ENCODE results near the gene MFF. TPM values are rescaled to one million over a fixed set of nuclear protein-coding genes. Genes with fewer than 3 reads are reported as not detected.

The MFF gene
- total and polyA plus RNA-seq, 9 donors, result 56.3 to 71.5 (median 66.7) TPM

GRCh38 chr2:227324642-227324994 lies 433 bp upstream of the MFF start:
- DNase-seq, result no peak
- Histone ChIP-seq H3K4me3 (ENCODE audit: low read length) (peak overlapping the region; percentile 78), H3K36me3 (ENCODE audit: control insufficient read depth, insufficient read depth, low read length) (no peaks in the 10 kb centered on the region), H3K27me3 (ENCODE audit: control insufficient read depth, insufficient read depth, low read length) (no peaks in the 10 kb centered on the region), H3K4me1 (ENCODE audit: control insufficient read depth, insufficient read depth, low read length) (peaks cover 5% of the 10 kb centered on the region), H3K9me3 (replicated peaks; ENCODE audit: control insufficient read depth, low read depth, low read length) (no peaks in the 10 kb centered on the region), H3K27ac (ENCODE audit: low read length) (peak overlapping the region; percentile 60)
- WGBS (ENCODE audit: insufficient coverage), result no CpG with 5 or more reads among the region's 6 CpGs

- H3K4me1 ChIP-seq (ENCODE audit: control insufficient read depth, insufficient read depth, low read length), result peaks cover 5% of the 10 kb centered on the region
- peak overlapping the region; percentile 78 for H3K4me3 ChIP-seq (ENCODE audit: low read length)
- H3K9me3 ChIP-seq (replicated peaks; ENCODE audit: control insufficient read depth, low read depth, low read length), result no peaks in the 10 kb centered on the region
- no peaks in the 10 kb centered on the region for H3K27me3 ChIP-seq (ENCODE audit: control insufficient read depth, insufficient read depth, low read length)
- H3K36me3 ChIP-seq (ENCODE audit: control insufficient read depth, insufficient read depth, low read length), result no peaks in the 10 kb centered on the region
- H3K27ac ChIP-seq (ENCODE audit: low read length), result peak overlapping the region; percentile 81
- peak; percentile 56 for DNase-seq
- WGBS (ENCODE audit: insufficient coverage), result 0% methylated on average over 8 of the region's 13 CpGs
Measured at GRCh38 chr2:227325839-227326195, 766 bp downstream of the MFF start.

- no peaks in the 10 kb centered on the region for H3K36me3 ChIP-seq (ENCODE audit: control insufficient read depth, insufficient read depth, low read length)
- no peak for DNase-seq
- H3K27ac ChIP-seq (ENCODE audit: low read length), result no peak overlapping the region
- WGBS (ENCODE audit: insufficient coverage), result 85% methylated on average over 3 of the region's 6 CpGs
- no peak overlapping the region for H3K4me3 ChIP-seq (ENCODE audit: low read length)
- H3K27me3 ChIP-seq (ENCODE audit: control insufficient read depth, insufficient read depth, low read length), result no peaks in the 10 kb centered on the region
- H3K4me1 ChIP-seq (ENCODE audit: control insufficient read depth, insufficient read depth, low read length), result peaks cover 5% of the 10 kb centered on the region
- no peaks in the 10 kb centered on the region for H3K9me3 ChIP-seq (replicated peaks; ENCODE audit: control insufficient read depth, low read depth, low read length)
Measured at GRCh38 chr2:227326783-227327182, 1.7 kb downstream of the MFF start.

- H3K36me3 ChIP-seq (ENCODE audit: control insufficient read depth, insufficient read depth, low read length), result peaks cover 30% of the 10 kb centered on the region
- H3K27ac ChIP-seq (ENCODE audit: low read length), result no peak overlapping the region
- H3K4me1 ChIP-seq (ENCODE audit: control insufficient read depth, insufficient read depth, low read length), result no peaks in the 10 kb centered on the region
- H3K4me3 ChIP-seq (ENCODE audit: low read length), result no peak overlapping the region
- H3K27me3 ChIP-seq (ENCODE audit: control insufficient read depth, insufficient read depth, low read length), result no peaks in the 10 kb centered on the region
- no CpG with 5 or more reads among the region's 1 CpG for WGBS (ENCODE audit: insufficient coverage)
- no peak for DNase-seq
- H3K9me3 ChIP-seq (replicated peaks; ENCODE audit: control insufficient read depth, low read depth, low read length), result no peaks in the 10 kb centered on the region
Measured at GRCh38 chr2:227335713-227336112, 10.7 kb downstream of the MFF start.

GRCh38 chr2:227337442-227337841 lies 12.4 kb downstream of the MFF start:
- whole genome bisulfite sequencing (ENCODE audit: insufficient coverage), result 100% methylated on average over 1 of the region's 2 CpGs
- Histone ChIP-seq H3K27me3 (ENCODE audit: control insufficient read depth, insufficient read depth, low read length) (no peaks in the 10 kb centered on the region), H3K36me3 (ENCODE audit: control insufficient read depth, insufficient read depth, low read length) (peaks cover 30% of the 10 kb centered on the region)

GRCh38 chr2:227339098-227339599 lies 14.1 kb downstream of the MFF start:
- Histone ChIP-seq H3K4me1 (ENCODE audit: control insufficient read depth, insufficient read depth, low read length) (no peaks in the 10 kb centered on the region), H3K27ac (ENCODE audit: low read length) (no peak overlapping the region), H3K36me3 (ENCODE audit: control insufficient read depth, insufficient read depth, low read length) (peaks cover 29% of the 10 kb centered on the region), H3K9me3 (replicated peaks; ENCODE audit: control insufficient read depth, low read depth, low read length) (no peaks in the 10 kb centered on the region), H3K4me3 (ENCODE audit: low read length) (no peak overlapping the region), H3K27me3 (ENCODE audit: control insufficient read depth, insufficient read depth, low read length) (no peaks in the 10 kb centered on the region)
- no peak for DNase-seq
- 100% methylated on average over 1 of the region's 2 CpGs for WGBS (ENCODE audit: insufficient coverage)

More at GRCh38 chr2:227337442-227337841, 12.4 kb downstream of the MFF start:
- H3K27ac ChIP-seq (ENCODE audit: low read length), result no peak overlapping the region
- H3K4me3 ChIP-seq (ENCODE audit: low read length), result no peak overlapping the region
- no peaks in the 10 kb centered on the region for H3K9me3 ChIP-seq (replicated peaks; ENCODE audit: control insufficient read depth, low read depth, low read length)
- H3K4me1 ChIP-seq (ENCODE audit: control insufficient read depth, insufficient read depth, low read length), result no peaks in the 10 kb centered on the region
- no peak for DNase-seq

GRCh38 chr2:227340106-227340505 lies 15.1 kb downstream of the MFF start:
- no peak for DNase-seq
- H3K4me3 ChIP-seq (ENCODE audit: low read length), result no peak overlapping the region
- H3K4me1 ChIP-seq (ENCODE audit: control insufficient read depth, insufficient read depth, low read length), result no peaks in the 10 kb centered on the region
- WGBS (ENCODE audit: insufficient coverage), result no CpG with 5 or more reads among the region's 6 CpGs
- no peaks in the 10 kb centered on the region for H3K9me3 ChIP-seq (replicated peaks; ENCODE audit: control insufficient read depth, low read depth, low read length)
- peaks cover 21% of the 10 kb centered on the region for H3K36me3 ChIP-seq (ENCODE audit: control insufficient read depth, insufficient read depth, low read length)
- H3K27ac ChIP-seq (ENCODE audit: low read length), result no peak overlapping the region
- H3K27me3 ChIP-seq (ENCODE audit: control insufficient read depth, insufficient read depth, low read length), result no peaks in the 10 kb centered on the region

GRCh38 chr2:227341553-227341952 lies 16.5 kb downstream of the MFF start:
- no peaks in the 10 kb centered on the region for H3K4me1 ChIP-seq (ENCODE audit: control insufficient read depth, insufficient read depth, low read length)

GRCh38 chr2:227344231-227344630 lies 19.2 kb downstream of the MFF start:
- WGBS (ENCODE audit: insufficient coverage), result no CpG with 5 or more reads among the region's 2 CpGs
- Histone ChIP-seq H3K4me3 (ENCODE audit: low read length) (no peak overlapping the region), H3K36me3 (ENCODE audit: control insufficient read depth, insufficient read depth, low read length) (peaks cover 12% of the 10 kb centered on the region), H3K4me1 (ENCODE audit: control insufficient read depth, insufficient read depth, low read length) (no peaks in the 10 kb centered on the region), H3K27me3 (ENCODE audit: control insufficient read depth, insufficient read depth, low read length) (no peaks in the 10 kb centered on the region), H3K27ac (ENCODE audit: low read length) (no peak overlapping the region), H3K9me3 (replicated peaks; ENCODE audit: control insufficient read depth, low read depth, low read length) (no peaks in the 10 kb centered on the region)
- DNase-seq, result no peak

More at GRCh38 chr2:227341553-227341952, 16.5 kb downstream of the MFF start:
- no CpG with 5 or more reads among the region's 2 CpGs for whole genome bisulfite sequencing (ENCODE audit: insufficient coverage)
- H3K27me3 ChIP-seq (ENCODE audit: control insufficient read depth, insufficient read depth, low read length), result no peaks in the 10 kb centered on the region
- H3K4me3 ChIP-seq (ENCODE audit: low read length), result no peak overlapping the region
- DNase-seq, result no peak
- no peak overlapping the region for H3K27ac ChIP-seq (ENCODE audit: low read length)
- peaks cover 13% of the 10 kb centered on the region for H3K36me3 ChIP-seq (ENCODE audit: control insufficient read depth, insufficient read depth, low read length)
- H3K9me3 ChIP-seq (replicated peaks; ENCODE audit: control insufficient read depth, low read depth, low read length), result no peaks in the 10 kb centered on the region

GRCh38 chr2:227347117-227347516 lies 22.1 kb downstream of the MFF start:
- H3K27ac ChIP-seq (ENCODE audit: low read length), result no peak overlapping the region
- no peaks in the 10 kb centered on the region for H3K4me1 ChIP-seq (ENCODE audit: control insufficient read depth, insufficient read depth, low read length)
- no peak overlapping the region for H3K4me3 ChIP-seq (ENCODE audit: low read length)
- peaks cover 6% of the 10 kb centered on the region for H3K36me3 ChIP-seq (ENCODE audit: control insufficient read depth, insufficient read depth, low read length)
- DNase-seq, result no peak
- H3K27me3 ChIP-seq (ENCODE audit: control insufficient read depth, insufficient read depth, low read length), result no peaks in the 10 kb centered on the region
- WGBS (ENCODE audit: insufficient coverage), result 80% methylated on average over 1 of the region's 7 CpGs
- no peaks in the 10 kb centered on the region for H3K9me3 ChIP-seq (replicated peaks; ENCODE audit: control insufficient read depth, low read depth, low read length)

GRCh38 chr2:227348324-227348723 lies 23.3 kb downstream of the MFF start:
- peaks cover 9% of the 10 kb centered on the region for H3K36me3 ChIP-seq (ENCODE audit: control insufficient read depth, insufficient read depth, low read length)
- H3K4me3 ChIP-seq (ENCODE audit: low read length), result no peak overlapping the region
- no peaks in the 10 kb centered on the region for H3K9me3 ChIP-seq (replicated peaks; ENCODE audit: control insufficient read depth, low read depth, low read length)
- H3K27me3 ChIP-seq (ENCODE audit: control insufficient read depth, insufficient read depth, low read length), result no peaks in the 10 kb centered on the region
- H3K27ac ChIP-seq (ENCODE audit: low read length), result no peak overlapping the region
- WGBS (ENCODE audit: insufficient coverage), result 100% methylated on average over 1 of the region's 2 CpGs
- no peaks in the 10 kb centered on the region for H3K4me1 ChIP-seq (ENCODE audit: control insufficient read depth, insufficient read depth, low read length)
- no peak for DNase-seq
